Hepatocyte (in vitro differentiated cells): ENCODE measurements around the gene NLK. TPM values are rescaled to one million over a fixed set of nuclear protein-coding genes. Genes with fewer than 3 reads are reported as not detected.
A peak's percentile ranks its signal among the peaks of the same experiment; 100 is the strongest.

ENCODE experiments used
- DNase-seq: peaks from one replicate; pipeline ENCODE4 v3.0.0-alpha.2; 2016; ENCODE audit warnings: low spot score
- H2AFZ ChIP-seq: fragments of 200-600 bp; sonication (generic); 2 replicates; pipeline ENCODE4 v1.6.0; 2016; ENCODE audit warnings: antibody characterized with exemption, mild to moderate bottlenecking
- H3K27ac ChIP-seq: fragments of 200-600 bp; sonication (generic); 2 replicates; pipeline ENCODE4 v1.5.1; 2016; ENCODE audit warnings: mild to moderate bottlenecking
- H3K27me3 ChIP-seq: fragments of 200-600 bp; sonication (generic); 2 replicates; pipeline ENCODE4 v1.6.1; 2016
- H3K36me3 ChIP-seq: fragments of 200-600 bp; sonication (generic); replicated peaks from 2 replicates; pipeline ENCODE4 v1.5.1; 2016; ENCODE audit warnings: low read depth; ENCODE audit not compliant: insufficient read depth
- H3K4me1 ChIP-seq: fragments of 200-600 bp; sonication (generic); 2 replicates; pipeline ENCODE4 v1.5.1; 2016; ENCODE audit warnings: mild to moderate bottlenecking, moderate library complexity; ENCODE audit not compliant: insufficient read depth
- H3K4me2 ChIP-seq: fragments of 200-600 bp; sonication (generic); 2 replicates; pipeline ENCODE4 v1.6.0; 2016
- H3K4me3 ChIP-seq: fragments of 200-600 bp; sonication (generic); 2 replicates; pipeline ENCODE4 v1.5.1; 2016; ENCODE audit warnings: mild to moderate bottlenecking
- H3K79me2 ChIP-seq: fragments of 200-600 bp; sonication (generic); 2 replicates; pipeline ENCODE4 v1.6.0; 2017; ENCODE audit warnings: mild to moderate bottlenecking
- H3K9me2 ChIP-seq: fragments of 200-600 bp; sonication (generic); replicated peaks from 2 replicates; pipeline ENCODE4 v1.6.0; 2017; ENCODE audit warnings: mild to moderate bottlenecking; ENCODE audit not compliant: insufficient read depth
- H3K9me3 ChIP-seq: fragments of 200-600 bp; sonication (generic); 2 replicates; pipeline ENCODE4 v1.5.1; 2016; ENCODE audit warnings: low read depth, mild to moderate bottlenecking
- H4K20me1 ChIP-seq: fragments of 200-600 bp; sonication (generic); 2 replicates; pipeline ENCODE4 v1.6.0; 2016; ENCODE audit warnings: mild to moderate bottlenecking; ENCODE audit not compliant: insufficient read depth, poor library complexity, severe bottlenecking
- EZH2 ChIP-seq: fragments of 200-600 bp; sonication (generic); IDR thresholded peaks from 2 replicates; pipeline ENCODE4 v1.6.1; 2016; ENCODE audit warnings: antibody characterized with exemption, mild to moderate bottlenecking, borderline replicate concordance
- EZH2phosphoT487 ChIP-seq: fragments of 200-600 bp; sonication (generic); IDR thresholded peaks from one replicate; pipeline ENCODE4 v1.6.1; 2018; ENCODE audit warnings: antibody characterized with exemption, mild to moderate bottlenecking, low read depth, moderate library complexity; ENCODE audit not compliant: unreplicated experiment, severe bottlenecking
- WGBS: methylation state at CpG from one replicate; pipeline ENCODE4 v1.1.6; 2016; ENCODE audit warnings: low lambda C conversion rate; ENCODE audit errors: missing lambda C conversion rate; 5-methylcytosine and 5-hydroxymethylcytosine counted together
- polyA plus RNA-seq: library from polyadenylated mRNA; unstranded; fragments of >200 nt; fragmentation: Nextera tagmentation; extraction: Ambion mirVana; gene quantifications from 2 replicates; pipeline ENCODE4 v1.2.1, GENCODE V29; 2016
- total RNA-seq: library from RNA; depleted of rRNA; stranded (reverse); fragments of >200 nt; gene quantifications from 2 replicates; pipeline ENCODE4 v1.2.3, GENCODE V29; 2014
- TF ChIP-seq, protein P1 (sequence below): fragments of 200-600 bp; sonication (generic); IDR thresholded peaks from 2 replicates; pipeline ENCODE4 v1.5.1; 2016; ENCODE audit warnings: antibody characterized with exemption, mild to moderate bottlenecking; ENCODE audit not compliant: poor library complexity

NLK gene
- total and polyA plus RNA-seq, 2 experiments from 2014 or later = 5.2 to 24.9 TPM

DNA sequence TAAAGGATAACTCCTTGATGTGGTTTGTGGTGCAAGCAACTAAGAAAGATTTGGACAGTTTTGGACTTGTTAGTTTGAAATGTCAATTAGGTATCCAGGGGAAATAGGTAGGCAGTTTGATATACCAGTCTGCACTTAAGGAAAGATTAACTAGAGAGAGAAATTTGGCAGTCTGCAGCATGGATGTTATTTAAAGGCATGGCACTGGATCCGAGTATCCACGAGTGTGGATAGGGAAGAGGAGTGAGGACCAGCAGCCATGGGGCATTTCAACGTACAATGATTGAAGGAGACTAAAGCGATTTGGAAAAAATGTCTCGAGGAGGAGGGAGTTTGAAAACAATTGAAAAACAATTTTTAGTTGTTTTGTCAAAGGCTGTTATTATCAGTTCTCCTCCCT is 117.4 kb downstream of the NLK start:
- DNase-seq = no peak
- no peak overlapping the region for H3K4me2 ChIP-seq
- H3K27ac ChIP-seq = no peak overlapping the region
- no peak overlapping the region for H3K4me3 ChIP-seq
- H3K27me3 ChIP-seq = no peaks in the 10 kb centered on the region
- H3K36me3 ChIP-seq = no peaks in the 10 kb centered on the region
- no peaks in the 10 kb centered on the region for H3K79me2 ChIP-seq
- H4K20me1 ChIP-seq = no peaks in the 10 kb centered on the region
- H3K9me3 ChIP-seq = no peaks in the 10 kb centered on the region
- H2AFZ ChIP-seq = no peak overlapping the region
- no peaks in the 10 kb centered on the region for H3K9me2 ChIP-seq
- no peaks in the 10 kb centered on the region for H3K4me1 ChIP-seq
- TF ChIP-seq EZH2 (no peak), EZH2phosphoT487 (no peak)
- TF ChIP-seq, protein P1, sequence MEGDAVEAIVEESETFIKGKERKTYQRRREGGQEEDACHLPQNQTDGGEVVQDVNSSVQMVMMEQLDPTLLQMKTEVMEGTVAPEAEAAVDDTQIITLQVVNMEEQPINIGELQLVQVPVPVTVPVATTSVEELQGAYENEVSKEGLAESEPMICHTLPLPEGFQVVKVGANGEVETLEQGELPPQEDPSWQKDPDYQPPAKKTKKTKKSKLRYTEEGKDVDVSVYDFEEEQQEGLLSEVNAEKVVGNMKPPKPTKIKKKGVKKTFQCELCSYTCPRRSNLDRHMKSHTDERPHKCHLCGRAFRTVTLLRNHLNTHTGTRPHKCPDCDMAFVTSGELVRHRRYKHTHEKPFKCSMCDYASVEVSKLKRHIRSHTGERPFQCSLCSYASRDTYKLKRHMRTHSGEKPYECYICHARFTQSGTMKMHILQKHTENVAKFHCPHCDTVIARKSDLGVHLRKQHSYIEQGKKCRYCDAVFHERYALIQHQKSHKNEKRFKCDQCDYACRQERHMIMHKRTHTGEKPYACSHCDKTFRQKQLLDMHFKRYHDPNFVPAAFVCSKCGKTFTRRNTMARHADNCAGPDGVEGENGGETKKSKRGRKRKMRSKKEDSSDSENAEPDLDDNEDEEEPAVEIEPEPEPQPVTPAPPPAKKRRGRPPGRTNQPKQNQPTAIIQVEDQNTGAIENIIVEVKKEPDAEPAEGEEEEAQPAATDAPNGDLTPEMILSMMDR = no peak
- 90% methylated on average over 5 of the region's 5 CpGs for WGBS

DNA sequence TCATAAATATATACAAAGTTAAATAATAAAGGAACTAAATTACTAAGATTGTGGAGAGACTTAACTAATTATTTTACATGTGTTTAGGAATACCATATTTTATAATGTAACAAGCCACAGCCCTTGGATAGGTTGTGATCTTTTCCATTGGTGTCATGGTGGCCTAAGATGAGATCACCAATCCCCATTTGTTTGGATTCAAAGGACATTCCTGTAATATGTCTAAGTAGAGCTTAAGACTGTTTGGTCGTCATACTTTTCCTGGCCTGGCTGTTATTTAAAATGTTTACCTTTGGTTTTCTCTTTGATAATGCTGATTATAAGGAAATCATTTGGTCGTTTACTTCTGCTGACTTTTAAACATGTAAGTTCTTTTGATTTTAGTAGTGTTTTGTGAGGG is 118.1 kb downstream of the NLK start:
- Histone ChIP-seq H3K9me2 (no peaks in the 10 kb centered on the region), H3K27ac (peak overlapping the region; percentile 28), H3K4me1 (no peaks in the 10 kb centered on the region), H4K20me1 (no peaks in the 10 kb centered on the region), H3K27me3 (no peaks in the 10 kb centered on the region), H3K4me3 (no peak overlapping the region), H3K4me2 (no peak overlapping the region), H3K36me3 (no peaks in the 10 kb centered on the region), H3K79me2 (no peaks in the 10 kb centered on the region), H2AFZ (no peak overlapping the region), H3K9me3 (no peaks in the 10 kb centered on the region)
- TF ChIP-seq, protein P1 = no peak
- TF ChIP-seq EZH2 = no peak
- TF ChIP-seq EZH2phosphoT487 = no peak
- 39% methylated on average over 2 of the region's 2 CpGs for WGBS
- no peak for DNase-seq

DNA sequence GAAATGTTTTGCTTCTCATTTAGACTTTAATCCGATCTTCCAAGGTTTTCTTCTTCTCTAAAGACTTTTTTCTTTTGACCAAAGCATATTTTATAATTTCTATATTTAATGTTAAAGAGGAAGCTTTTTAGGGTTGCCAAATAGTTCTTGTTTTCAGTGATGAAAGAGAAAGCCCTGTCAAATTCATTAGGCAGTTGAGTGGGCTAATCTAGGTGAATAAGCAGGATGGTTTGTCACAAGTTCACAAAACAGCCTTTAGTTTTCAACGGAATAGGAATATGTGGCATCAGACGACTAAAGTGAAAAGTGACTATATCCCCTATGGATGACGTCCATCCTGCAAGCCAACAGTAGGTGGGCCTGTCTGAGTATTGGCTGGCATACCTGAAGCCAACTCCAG is 118.8 kb downstream of the NLK start:
- H3K9me2 ChIP-seq = no peaks in the 10 kb centered on the region
- no peaks in the 10 kb centered on the region for H4K20me1 ChIP-seq
- 89% methylated on average over 4 of the region's 4 CpGs for WGBS
- no peak overlapping the region for H3K4me3 ChIP-seq
- no peaks in the 10 kb centered on the region for H3K36me3 ChIP-seq
- TF ChIP-seq, protein P1 = no peak
- no peak for TF ChIP-seq EZH2
- no peak for TF ChIP-seq EZH2phosphoT487
- no peaks in the 10 kb centered on the region for H3K4me1 ChIP-seq
- no peak overlapping the region for H3K4me2 ChIP-seq
- H3K79me2 ChIP-seq = no peaks in the 10 kb centered on the region
- H2AFZ ChIP-seq = no peak overlapping the region
- no peaks in the 10 kb centered on the region for H3K9me3 ChIP-seq
- no peaks in the 10 kb centered on the region for H3K27me3 ChIP-seq
- peak overlapping the region; percentile 28 for H3K27ac ChIP-seq
- DNase-seq = no peak

DNA sequence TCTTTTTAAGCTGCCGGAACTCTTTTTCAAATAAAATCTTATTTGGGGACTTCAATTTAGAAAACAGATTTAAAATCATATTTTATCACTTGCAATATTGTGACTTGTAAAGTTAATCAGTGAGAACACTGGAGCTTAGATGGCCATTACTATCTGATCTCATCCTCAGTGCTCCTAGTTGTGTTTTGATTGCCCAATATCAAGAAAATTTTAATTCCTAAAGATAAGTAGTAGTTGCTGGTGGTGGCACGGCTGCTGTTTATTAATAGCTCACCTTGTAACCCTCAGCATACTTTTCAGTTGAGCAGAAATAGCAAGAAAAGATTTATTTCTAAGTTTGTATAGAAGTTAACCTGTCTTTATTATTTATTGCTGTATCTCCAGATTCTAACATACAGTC is 124.0 kb downstream of the NLK start:
- DNase-seq = no peak
- Histone ChIP-seq H3K4me3 (no peak overlapping the region), H3K4me1 (no peaks in the 10 kb centered on the region), H3K27me3 (no peaks in the 10 kb centered on the region), H2AFZ (no peak overlapping the region), H3K4me2 (no peak overlapping the region), H3K9me3 (no peaks in the 10 kb centered on the region), H4K20me1 (no peaks in the 10 kb centered on the region), H3K79me2 (no peaks in the 10 kb centered on the region), H3K36me3 (no peaks in the 10 kb centered on the region), H3K9me2 (no peaks in the 10 kb centered on the region), H3K27ac (no peak overlapping the region)
- no peak for TF ChIP-seq EZH2
- TF ChIP-seq EZH2phosphoT487 = no peak
- TF ChIP-seq, protein P1 = no peak
- 86% methylated on average over 2 of the region's 2 CpGs for WGBS
